Suprapubic skin (tissue), 4 donors: ENCODE data around the gene WDR31.

Experiments used
- EP300 ChIP-seq: sonication (generic); formaldehyde crosslinking; IDR thresholded peaks from one replicate; pipeline ENCODE4 v1.6.1; 2017; ENCODE audit warnings: antibody characterized with exemption
- POLR2A ChIP-seq, 2 donors: fragments of 450-650 bp; IDR thresholded peaks; one replicate each; pipeline ENCODE4 v1.6.1; 2017; ENCODE audit warnings: antibody characterized with exemption in 2 of 2, mild to moderate bottlenecking in 2 of 2, moderate library complexity in 2 of 2
- POLR2AphosphoS5 ChIP-seq, 3 donors: sonication (generic); formaldehyde crosslinking; IDR thresholded peaks; one replicate each; pipeline ENCODE4 v1.6.1; 2017; ENCODE audit warnings: antibody characterized with exemption in 3 of 3
- TF ChIP-seq, protein P1 (sequence below), 2 donors: fragments of 200-600 bp in 1 of 2; fragments of 450-650 bp in 1 of 2; sonication (generic) in 1 of 2; IDR thresholded peaks; one replicate each; pipeline ENCODE4 v1.5.1; 2016 to 2019; ENCODE audit warnings: antibody characterized with exemption in 2 of 2, mild to moderate bottlenecking in 1 of 2, moderate library complexity in 1 of 2

DNA sequence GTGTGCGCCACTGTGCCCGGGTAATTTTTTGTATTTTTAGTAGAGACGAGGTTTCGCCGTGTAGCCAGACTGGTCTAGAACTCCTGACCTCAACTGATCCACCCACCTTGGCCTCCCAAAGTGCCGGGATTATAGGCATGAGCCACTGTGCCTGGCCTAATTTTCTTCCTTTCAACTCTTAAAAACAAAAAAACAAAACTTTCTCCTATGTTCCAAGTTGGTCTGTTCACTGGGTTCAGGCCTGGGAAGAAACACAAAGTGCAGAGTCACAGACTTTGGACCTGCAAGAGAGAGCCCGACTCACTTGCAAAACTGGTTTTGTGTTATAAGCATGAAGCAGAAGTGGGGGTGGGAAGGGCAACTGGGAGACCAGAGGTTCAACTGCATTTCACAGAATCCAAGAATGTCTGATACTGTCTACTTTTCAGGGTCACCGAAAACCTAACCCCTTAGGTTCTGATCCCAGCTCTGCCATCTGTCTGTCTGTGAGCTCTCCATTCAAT lies 41.9 kb upstream of the WDR31 start:
- TF ChIP-seq POLR2A (IDR thresholded peaks at IDR 0.05) (no peak), POLR2AphosphoS5 (IDR thresholded peaks at IDR 0.05) (no peak), EP300 (no peak)
- TF ChIP-seq, protein P1, sequence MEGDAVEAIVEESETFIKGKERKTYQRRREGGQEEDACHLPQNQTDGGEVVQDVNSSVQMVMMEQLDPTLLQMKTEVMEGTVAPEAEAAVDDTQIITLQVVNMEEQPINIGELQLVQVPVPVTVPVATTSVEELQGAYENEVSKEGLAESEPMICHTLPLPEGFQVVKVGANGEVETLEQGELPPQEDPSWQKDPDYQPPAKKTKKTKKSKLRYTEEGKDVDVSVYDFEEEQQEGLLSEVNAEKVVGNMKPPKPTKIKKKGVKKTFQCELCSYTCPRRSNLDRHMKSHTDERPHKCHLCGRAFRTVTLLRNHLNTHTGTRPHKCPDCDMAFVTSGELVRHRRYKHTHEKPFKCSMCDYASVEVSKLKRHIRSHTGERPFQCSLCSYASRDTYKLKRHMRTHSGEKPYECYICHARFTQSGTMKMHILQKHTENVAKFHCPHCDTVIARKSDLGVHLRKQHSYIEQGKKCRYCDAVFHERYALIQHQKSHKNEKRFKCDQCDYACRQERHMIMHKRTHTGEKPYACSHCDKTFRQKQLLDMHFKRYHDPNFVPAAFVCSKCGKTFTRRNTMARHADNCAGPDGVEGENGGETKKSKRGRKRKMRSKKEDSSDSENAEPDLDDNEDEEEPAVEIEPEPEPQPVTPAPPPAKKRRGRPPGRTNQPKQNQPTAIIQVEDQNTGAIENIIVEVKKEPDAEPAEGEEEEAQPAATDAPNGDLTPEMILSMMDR (IDR thresholded peaks at IDR 0.05): no peak
